T47D (cell line): ENCODE measurements around the gene NRG4.

ENCODE experiments used
- DNase-seq, 2 experiments: peaks; one replicate each; pipeline versions ENCODE4 v3.0.0 to v3.0.0-alpha.2; 2011 to 2012; ENCODE audit warnings: low read depth in 1 of 2, low spot score in 1 of 2
- JUND ChIP-seq: IDR thresholded peaks from 2 replicates; pipeline ENCODE4 v1.6.1; 2012; ENCODE audit warnings: low read depth
- in situ Hi-C: cut with HindIII; loops from 2 replicates; pipeline ENCODE4 v1.10.0; 2016; ENCODE audit warnings: low sequenced_read_pairs, low pct_unique_long_range_greater_than_20kb

The NRG4 gene

DNA sequence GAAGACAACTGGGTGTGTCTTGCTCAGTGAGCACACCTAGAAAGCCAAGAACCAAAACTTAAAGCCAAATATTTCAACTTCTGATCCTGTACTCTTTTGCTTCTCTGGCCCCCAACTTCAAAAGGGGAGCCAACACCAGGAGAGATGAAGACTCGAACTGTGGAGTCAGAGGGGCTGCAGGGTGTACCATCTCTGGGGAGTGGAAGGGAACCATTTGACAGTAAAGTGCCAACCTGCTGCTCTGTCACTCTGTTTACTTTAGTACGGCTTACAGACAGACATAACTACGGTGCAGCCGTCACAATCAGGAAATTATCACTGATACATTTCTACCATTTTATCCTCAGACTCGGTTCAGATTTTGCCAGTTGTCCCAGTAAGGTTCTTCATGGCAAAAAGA is 107.0 kb downstream of the NRG4 start:
- in situ Hi-C loops: no loop called here
- no peak for DNase-seq
- TF ChIP-seq JUND: no peak

DNA sequence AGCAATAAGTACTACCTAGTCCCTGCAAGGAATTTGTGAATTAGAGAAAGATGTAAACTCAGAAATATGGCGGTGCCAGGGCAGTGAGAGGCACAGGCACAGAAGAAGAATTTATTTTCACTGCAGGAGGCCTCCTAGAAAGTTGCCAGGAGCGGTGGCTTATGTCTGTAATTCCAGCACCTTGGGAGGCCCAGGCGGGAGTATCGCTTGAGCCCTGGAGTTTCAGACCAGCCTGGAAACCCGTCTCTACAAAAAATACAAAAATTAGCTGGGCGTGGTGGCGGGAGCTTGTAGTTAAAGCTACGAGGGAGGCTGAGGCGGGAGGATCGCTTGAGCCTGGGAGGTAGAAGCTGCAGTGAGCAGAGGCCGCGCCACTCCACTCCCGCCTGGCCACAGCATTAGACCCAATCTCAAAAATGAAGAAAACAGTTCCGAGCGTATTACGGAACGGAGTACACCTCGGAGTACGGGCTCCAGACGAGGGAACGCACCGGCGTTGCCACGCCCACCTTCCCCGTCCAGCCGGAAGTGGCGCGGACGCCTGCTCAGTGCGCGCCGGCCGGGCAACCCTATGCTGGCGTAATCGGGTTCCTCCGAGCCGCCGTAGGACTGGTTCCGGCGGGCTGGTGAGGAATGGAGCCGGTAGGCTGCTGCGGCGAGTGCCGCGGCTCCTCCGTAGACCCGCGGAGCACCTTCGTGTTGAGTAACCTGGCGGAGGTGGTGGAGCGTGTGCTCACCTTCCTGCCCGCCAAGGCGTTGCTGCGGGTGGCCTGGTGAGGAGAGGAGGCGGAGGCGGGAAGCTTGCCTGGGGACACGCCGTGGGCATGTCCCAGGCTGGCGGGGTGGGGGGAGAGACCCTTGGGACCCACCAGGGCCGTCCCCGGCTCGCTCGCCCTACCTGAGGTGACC is 108.6 kb downstream of the NRG4 start, which contains the start of gene FBXO22:
TSS of gene FBXO22 (plus strand) at position 548 of the 909 bp plus-strand sequence. CDS start at position 634, 86 bp downstream.
- in situ Hi-C loops: no loop called here
- no peak for TF ChIP-seq JUND
- peak; percentile 48 to 94 for DNase-seq

DNA sequence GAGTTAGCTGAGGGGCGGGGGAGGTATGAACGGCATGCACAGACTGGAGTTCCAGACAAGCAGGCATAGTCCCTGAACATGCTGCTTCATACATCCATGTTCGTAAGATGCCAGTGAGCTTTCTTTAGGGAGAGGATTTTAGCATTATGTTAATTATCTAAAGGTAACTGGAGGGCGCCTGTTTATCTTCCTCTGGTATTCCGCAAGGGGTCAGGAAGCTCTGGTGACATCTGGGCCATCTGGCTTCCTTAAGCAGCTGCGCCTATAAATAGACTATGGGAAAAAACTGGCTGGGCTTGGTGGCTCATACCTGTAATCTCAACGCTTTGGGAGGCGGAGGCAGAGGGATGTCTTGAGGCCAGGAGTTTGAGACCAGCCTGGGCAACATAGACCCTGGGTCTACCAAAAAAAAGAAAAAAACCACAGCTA is 110.1 kb downstream of the NRG4 start:
- DNase-seq: no peak
- TF ChIP-seq JUND: no peak

DNA sequence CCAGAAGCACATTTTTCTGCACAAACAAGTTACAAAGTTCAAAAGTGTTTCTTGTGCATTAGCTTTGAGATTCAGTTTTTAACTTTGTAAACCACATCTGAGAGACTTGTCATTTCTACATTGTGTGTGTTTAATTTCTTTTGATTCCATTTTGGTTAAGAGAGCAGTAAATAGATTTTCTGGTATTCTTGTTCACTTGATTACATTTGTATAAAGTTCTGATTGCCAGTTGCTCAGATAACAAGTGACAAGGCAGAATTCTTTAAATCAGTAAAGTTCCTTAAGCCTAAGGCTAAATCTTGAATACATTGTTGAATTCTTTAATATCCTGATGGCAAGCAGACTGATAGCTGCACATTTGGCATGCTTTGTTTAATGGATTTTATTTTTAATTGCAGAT is 111.6 kb downstream of the NRG4 start:
- in situ Hi-C loops: no loop called here
- no peak for DNase-seq
- no peak for TF ChIP-seq JUND

More for the DNA sequence above, 110.1 kb downstream of the NRG4 start:
- in situ Hi-C loops: no loop called here

DNA sequence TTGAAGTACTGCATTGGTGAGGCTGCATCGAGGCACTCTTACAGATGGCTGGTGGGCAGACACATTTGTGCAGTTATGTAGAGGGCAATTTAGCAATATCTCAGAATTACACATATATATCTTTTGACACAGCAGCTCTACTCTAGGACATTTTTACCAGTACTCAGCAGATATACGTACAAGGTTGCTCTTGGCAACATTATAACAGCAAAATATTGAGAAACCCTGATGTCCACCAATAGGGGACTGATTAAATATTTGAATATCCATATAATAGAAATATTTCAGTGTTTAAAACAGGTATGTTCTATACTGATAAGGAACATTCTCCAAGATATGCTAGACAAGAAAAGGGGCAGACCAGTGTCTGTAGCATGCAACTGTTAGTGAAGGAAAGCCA is 116.5 kb downstream of the NRG4 start:
- in situ Hi-C loops: no loop called here

DNA sequence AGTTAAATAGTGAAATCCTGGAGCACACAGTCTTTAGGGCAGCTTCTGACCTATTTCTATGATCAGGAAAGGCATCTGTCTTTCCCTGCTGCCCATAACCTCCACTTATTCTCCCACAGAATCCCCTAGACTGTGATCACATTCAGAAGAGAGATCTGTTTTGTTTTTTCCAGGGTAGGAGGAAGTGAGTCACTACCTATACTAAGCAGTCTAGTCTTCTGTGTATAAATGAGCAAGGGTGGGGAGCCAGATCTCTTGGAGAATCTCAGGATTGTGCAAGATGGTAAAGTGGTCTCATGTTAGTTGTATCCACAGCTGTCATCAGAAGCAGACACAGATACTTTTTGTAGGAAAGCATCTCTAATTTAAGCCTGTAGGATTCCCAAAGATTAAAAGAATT is 120.3 kb downstream of the NRG4 start:
- no peak for TF ChIP-seq JUND
- in situ Hi-C loops: no loop called here
- DNase-seq: no peak

More for the DNA sequence above, 116.5 kb downstream of the NRG4 start:
- no peak for TF ChIP-seq JUND
- no peak for DNase-seq
